ENCODE measurements around the gene ABR.
"Not testable (repeated sequence)": the region's sequence is repeated elsewhere in the genome, so short reads cannot be mapped to it uniquely, and the experiment has no call there.

The ABR gene

GRCh38 chr17:981292-981658 is 198.5 kb downstream of the ABR start:
- no peak for DNase-seq (ENCODE audit: low spot score)

DNA sequence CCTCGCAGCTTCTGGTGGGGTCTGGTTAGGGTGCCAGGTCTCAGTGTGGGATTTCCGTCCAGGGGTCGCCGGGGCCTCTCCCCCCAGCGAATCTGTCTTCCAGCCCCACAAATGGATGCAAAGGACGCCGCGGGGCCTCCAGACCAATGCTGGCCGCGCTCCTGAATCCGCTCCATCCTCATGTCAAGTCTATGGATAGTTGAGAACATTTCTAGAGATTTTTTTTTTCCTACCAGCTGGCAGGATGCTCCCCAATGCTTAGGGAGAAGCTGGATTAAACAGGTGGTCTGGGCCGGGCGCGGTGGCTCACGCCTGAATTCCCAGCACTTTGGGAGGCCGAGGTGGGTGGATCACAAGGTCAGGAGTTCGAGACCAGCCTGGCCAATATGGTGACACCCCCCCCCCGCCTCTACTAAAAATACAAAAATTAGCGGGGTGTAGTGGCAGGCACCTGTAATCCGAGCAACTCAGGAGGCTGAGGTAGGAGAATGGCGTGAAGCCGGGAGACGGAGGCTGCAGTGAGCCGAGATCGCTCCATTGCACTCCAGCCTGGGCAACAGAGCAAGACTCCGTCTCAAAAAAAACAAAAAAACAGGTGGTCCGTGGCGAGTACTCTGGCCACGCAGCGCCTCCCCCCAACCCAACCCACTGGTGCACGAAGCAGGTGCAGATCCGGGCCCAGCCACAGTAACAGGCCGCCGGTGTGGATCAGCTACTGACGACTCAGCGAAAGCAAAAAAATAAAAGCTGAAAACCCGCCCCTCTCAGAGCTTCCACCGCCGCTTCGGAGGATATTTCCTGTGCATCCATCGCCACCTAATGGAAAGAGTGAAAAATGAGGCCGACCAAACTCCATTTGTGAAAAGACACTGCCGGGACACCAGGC is 199.1 kb downstream of the ABR start:
- DNase-seq (ENCODE audit: low spot score), result peak; percentile 73

DNA sequence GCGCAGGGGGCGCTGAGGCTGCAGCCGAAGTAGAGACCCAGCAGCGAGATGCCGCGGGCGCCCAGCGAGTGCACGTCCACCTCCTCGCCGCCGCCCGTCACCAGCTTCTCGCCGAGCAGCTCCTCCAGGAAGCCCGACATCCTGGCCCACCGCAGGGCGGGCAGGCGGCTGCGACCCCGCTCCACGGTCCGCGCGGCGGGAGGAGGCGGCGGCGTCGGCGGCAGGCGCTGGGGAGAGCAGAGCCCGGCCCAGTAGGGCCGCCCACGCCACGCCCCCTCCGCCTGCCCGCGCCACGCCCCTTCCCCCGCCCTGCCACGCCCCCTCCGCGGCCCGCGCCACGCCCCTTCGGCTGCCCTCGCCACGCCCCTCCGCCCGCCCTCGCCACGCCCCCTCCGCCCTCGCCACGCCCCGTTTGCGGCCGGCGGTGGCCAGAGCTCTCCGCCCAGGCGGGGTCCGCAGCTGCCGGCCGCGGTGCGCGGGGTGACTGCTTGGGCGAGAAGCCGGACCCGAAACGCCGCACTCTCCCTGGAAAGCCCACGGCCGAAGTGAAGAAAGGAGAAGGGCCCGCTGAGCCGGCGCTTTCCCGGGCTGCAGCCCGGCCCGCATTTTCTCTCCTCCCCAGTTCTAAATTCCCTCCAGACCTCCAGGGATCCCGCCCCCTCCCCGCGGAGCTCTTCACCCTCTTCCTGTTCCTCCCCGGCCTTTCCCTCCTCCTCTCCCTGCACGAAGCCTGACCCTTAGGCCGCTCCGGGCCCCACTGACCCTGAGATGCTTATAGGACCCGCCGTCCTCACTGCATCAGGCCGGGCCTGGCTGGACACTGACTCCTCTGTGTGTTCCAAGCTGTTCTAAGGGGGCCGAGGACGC is 200.0 kb downstream of the ABR start, which contains the start of gene NXN:
Gene NXN (minus strand): TSS at position 238 of the 867 bp plus-strand sequence.
- peak; percentile 94 for DNase-seq (ENCODE audit: low spot score)

GRCh38 chr17:979212-979538 is 200.6 kb downstream of the ABR start:
- DNase-seq (ENCODE audit: low spot score), result no peak

GRCh38 chr17:978103-979093 is 201.4 kb downstream of the ABR start:
- DNase-seq (ENCODE audit: low spot score), result peak; percentile 56

DNA sequence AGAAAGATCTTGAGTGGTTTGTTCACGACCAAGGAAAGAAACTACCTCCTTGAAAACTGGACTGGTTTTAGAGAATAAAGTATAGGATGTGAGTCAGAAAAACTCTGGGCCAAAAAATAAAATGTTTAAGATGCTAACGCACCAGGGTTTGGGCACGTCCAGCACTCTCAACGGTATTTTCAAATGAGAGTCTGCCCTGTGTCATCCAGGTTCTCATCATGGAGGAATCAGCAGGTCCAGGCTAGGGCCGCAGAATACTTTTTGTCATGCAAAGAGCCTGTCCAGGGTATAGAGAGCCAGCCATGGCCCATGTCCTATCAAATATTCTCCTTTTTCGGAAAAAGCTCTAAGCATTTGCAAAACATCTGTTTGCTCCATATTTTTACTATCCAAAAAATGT is 202.6 kb downstream of the ABR start:
- no peak for DNase-seq (ENCODE audit: low spot score)

- DNase-seq (ENCODE audit: low spot score), result no peak
Measured at GRCh38 chr17:976312-976711, 203.5 kb downstream of the ABR start.

DNA sequence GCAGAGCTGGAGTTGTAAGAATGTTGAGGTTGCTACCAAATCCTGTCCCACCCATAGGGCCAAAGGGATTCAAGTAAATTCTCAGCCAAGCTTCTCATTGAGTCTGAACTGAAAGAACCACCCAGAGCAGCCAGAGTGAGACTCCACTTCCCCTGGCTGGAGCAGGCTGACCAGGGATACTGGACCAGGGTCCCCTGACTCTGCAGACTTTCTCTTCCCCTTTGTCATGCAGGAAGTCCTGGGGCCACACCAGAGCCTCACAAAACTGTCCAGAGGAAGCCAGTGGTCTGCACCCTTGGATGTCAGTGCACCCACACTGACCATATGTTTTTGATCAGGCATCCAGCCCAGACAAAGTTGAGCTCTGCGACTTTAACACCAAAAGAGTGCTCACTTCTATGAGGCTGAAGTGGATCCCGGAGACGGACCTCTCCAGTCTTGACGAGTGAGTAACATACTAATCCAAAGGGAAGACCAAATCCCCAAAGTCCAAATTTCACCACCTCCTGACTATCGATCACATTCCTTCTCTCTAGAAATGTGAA is 204.3 kb downstream of the ABR start:
- no peak for DNase-seq (ENCODE audit: low spot score)

DNA sequence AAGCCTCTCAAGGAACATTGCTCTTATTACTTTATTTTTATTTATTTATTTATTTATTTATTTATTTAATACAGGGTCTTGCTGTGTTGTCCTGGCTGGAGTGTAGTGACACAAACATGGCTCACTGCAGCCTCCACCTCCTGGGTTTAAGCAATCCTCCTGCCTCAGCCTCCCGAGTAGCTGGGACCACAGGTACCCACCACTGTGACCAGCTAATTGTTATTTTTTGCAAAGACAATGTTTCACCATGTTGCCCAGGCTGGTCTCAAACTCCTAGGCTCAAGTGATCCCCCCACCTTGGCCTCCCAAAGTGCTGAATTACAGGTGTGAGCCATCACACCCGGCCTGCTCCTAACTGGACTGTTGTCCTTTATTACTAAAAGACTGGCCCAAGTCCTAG is 205.0 kb downstream of the ABR start:
- not testable (repeated sequence) for DNase-seq (ENCODE audit: low spot score)

- no peak for DNase-seq (ENCODE audit: low spot score)
Measured at GRCh38 chr17:973053-973452, 206.7 kb downstream of the ABR start.

- not testable (repeated sequence) for DNase-seq (ENCODE audit: low spot score)
Measured at GRCh38 chr17:971861-972260, 207.9 kb downstream of the ABR start.

GRCh38 chr17:970364-970763 is 209.4 kb downstream of the ABR start:
- DNase-seq (ENCODE audit: low spot score), result no peak

- no peak for DNase-seq (ENCODE audit: low spot score)
Measured at GRCh38 chr17:969811-970355, 209.9 kb downstream of the ABR start.

DNA sequence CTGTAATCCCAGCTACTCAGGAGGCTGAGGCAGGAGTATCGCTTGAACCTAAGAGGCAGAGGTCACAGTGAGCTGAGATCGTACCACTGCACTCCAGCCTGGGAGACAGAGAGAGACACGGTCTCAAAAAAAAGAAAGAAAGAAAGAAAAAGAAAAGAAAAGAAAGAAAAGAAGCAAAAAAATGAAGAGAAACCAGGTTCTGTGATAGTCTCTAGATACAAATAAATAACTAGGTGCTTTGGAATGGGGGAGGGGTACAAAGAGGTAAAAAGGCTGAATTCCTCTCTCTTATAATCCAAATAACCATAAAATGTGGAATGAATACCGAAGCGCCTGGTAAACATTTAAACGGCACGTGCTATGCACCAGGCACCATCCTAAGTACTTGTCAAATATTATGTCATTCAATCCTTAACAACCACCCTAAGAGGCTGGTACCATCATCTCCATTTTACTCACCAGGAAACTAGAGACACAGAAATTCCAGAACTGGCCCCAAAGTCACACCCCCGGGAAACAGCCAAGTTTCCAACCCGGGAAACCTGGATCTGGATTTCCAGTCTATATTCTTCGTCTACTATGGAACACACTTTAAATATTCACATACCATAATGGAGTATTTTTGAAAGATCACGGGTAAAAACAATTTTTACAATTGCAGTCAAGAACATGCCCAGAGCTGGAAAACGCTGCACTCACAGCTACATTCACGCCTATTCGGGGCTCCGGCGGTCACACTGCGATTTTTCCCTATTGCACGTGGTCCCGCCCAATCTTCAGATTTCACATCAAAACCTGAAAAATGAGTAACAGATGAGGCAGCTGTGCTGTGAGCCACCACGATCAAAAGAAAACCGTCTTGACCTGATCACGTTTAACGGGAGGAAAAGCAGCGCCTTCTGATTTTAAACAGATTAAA is 210.7 kb downstream of the ABR start:
- no peak for DNase-seq (ENCODE audit: low spot score)

GRCh38 chr17:967122-967521 is 212.7 kb downstream of the ABR start:
- no peak for DNase-seq (ENCODE audit: low spot score)

DNA sequence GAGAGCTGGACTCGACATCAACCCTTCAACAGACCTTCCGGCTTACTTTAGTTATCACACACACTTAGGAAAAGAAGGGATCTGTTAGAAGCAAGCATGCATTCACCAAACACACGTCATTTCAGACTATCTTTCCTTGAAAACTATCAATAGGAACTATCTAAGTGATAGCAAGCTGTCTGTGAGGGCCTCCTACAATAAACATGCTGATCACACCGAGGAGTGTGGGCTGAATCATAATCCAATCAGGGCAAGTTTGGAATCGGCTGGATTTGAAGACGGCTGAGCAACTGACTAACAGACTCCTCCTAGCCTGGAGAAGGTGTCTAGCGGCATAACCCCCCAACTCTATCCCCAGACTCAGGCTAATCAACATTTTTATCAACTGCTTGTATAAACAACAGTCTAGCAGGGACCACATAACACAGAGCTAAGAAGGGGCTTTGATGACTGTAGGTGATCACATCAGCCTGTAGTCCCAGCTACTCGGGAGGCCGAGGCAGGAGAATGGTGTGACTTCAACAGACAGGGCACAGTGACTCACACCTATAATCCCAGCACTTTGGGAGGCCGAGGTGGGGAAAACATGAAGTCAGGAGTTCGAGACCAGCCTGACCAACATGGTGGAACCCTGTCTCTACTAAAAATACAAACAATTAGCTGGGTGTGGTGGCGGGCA is 214.3 kb downstream of the ABR start:
- no peak for DNase-seq (ENCODE audit: low spot score)

GRCh38 chr17:964876-965275 is 214.9 kb downstream of the ABR start:
- peak; percentile 64 for DNase-seq (ENCODE audit: low spot score)

DNA sequence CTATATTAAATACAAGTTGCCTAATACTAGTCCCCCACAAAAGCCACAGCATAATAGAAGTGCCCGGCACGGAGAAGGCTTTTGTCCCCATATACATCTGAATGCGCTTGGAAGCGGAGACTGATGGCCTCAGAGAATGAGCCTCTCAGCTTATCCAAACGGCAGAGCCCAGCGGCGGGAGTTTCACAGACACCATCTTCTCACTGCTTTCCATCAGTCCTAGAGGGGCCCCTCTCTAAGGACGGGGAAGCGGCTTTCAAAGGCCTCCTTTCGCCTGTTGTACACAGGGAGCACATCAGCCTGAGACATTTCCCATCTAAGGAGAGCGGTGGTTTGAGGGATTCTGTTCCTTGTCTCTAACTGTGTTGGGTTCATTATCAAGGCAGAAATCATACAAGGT is 217.1 kb downstream of the ABR start:
- no peak for DNase-seq (ENCODE audit: low spot score)

- no peak for DNase-seq (ENCODE audit: low spot score)
Measured at GRCh38 chr17:962166-962565, 217.6 kb downstream of the ABR start.
